NCI-H2227 treated with DMSO at 0.1 percent for 48 hours (cell line): ENCODE data around the gene ZNF300.
"Not testable (repeated sequence)": the region's sequence is repeated elsewhere in the genome, so short reads cannot be mapped to it uniquely, and the experiment has no call there.

Source experiments
- DNase-seq: peaks from one replicate; lab custom pipeline; 2025; lab: John Stamatoyannopoulos, UW

ZNF300 gene

GRCh38 chr5:150904479-150905311, at the start of gene ZNF300:
TSS of gene ZNF300 (minus strand) at chr5:150904980. CDS start at chr5:150903155, 1,825 bp downstream.
- DNase-seq: peak; percentile 94

DNA sequence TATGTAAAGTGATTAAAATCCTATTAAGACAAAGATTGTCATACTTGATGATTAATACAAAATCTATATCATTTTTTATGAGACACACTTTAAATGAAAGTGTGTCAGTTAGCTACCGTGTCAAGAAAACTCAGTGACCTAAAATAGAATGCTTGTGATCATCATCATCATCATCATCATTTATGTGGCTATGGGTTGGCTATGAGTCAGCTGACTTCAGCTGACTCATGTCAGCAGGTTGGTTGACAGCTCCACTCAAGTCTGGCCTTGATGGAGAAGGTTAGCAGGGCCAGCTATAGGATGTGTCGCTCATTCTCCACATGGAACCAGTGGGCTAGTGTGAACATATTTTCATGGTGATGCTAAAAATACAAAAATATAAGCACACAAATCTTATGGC, 43.8 kb upstream of the ZNF300 start:
- no peak for DNase-seq

- DNase-seq: peak; percentile 74
Measured at GRCh38 chr5:150946351-150946905, 41.6 kb upstream of the ZNF300 start.

DNA sequence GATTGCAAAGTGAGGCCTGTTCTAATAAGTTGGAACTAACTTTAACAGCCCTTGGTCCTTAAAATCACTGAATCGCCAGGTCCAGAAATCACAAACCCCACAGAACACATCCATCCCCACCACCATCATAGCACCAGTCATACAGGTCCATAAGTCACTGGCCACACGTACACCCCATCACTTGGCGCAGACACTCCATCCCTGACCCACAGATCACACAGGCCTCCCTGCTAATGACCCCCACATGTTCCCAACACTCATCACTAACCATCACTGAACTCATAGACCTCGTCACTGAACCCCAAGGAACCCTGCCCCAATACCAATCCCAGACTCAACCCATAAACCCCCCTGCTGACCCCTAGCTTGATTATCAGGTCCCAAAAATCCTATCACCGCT, 41.2 kb upstream of the ZNF300 start:
- no peak for DNase-seq

GRCh38 chr5:150945486-150945885, 40.7 kb upstream of the ZNF300 start:
- no peak for DNase-seq

DNA sequence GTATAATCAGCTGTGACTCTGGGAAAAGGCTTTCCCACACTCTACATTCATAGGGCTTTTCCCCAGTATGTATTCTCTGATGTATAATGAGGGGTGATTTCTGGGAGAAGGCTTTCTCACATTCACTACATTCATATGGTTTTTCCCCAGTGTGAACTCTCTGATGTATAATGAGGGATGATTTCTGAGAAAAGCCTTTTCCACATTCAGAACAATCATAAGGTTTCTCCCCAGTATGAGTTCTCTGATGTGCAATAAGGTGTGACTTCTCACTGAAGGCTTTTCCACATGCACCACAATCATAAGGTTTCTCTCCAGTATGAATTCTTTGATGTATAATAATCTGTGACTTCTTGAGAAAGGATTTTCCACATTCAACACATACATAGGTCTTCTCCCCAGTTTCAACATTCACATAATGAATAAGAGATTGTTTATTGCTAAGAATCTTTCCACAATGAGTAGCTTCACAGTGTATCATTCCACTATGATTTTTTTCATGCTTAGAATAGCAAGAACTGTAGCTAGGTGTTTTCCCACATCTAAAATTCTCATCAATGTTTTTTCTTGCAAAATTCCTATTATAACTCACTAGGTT, 26.7 kb upstream of the ZNF300 start:
- no peak for DNase-seq

- DNase-seq: no peak
Measured at GRCh38 chr5:150918613-150919012, 13.8 kb upstream of the ZNF300 start.

- DNase-seq: no peak
Measured at GRCh38 chr5:150912312-150912814, 7.6 kb upstream of the ZNF300 start.

GRCh38 chr5:150905312-150905683, 518 bp upstream of the ZNF300 start:
- no peak for DNase-seq

- DNase-seq: no peak
Measured at GRCh38 chr5:150901446-150901845, 3.3 kb downstream of the ZNF300 start.

GRCh38 chr5:150895431-150896428, 9.1 kb downstream of the ZNF300 start:
- DNase-seq: no peak

- no peak for DNase-seq
Measured at GRCh38 chr5:150879358-150879757, 25.4 kb downstream of the ZNF300 start.

DNA sequence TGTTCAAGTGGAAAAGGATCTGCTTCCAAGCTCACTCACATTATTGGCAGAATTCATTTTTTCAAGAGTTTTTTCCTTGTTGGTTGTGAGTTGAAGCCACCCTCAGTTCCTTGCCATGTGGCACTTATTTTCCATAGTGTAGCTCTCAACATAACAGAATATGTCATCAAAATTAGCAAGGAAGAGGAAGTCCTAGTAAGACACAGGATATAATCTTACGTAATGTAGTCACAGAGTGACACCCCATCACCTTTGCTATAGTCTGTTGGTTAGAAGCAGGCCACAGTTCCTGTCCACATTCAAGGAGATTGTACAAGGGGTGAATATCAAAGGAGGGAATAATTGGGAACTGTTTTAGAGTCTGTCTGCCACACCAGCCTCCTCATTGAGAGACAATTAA, 42.7 kb downstream of the ZNF300 start:
- DNase-seq: no peak

- DNase-seq: no peak
Measured at GRCh38 chr5:150860246-150860821, 44.4 kb downstream of the ZNF300 start.

- not testable (repeated sequence) for DNase-seq
Measured at GRCh38 chr5:150856700-150857099, 48.1 kb downstream of the ZNF300 start.

DNA sequence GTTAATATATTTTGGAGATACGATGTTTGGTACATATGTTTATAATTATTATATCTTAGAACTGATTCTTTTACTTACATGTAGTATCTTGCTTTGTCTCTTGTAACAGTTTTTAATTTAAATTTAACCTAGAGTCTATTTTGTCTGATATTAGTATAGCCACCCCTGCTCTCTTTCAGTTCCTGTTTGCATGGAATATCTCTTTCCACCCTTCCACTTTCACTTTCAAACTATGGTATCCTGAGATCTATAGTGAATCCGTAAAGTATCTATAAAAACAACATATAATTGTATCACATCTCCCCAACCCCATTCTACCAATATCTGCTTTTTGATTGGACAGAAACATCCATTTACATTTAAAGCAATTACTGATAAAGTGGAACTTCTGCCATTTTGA, 51.2 kb downstream of the ZNF300 start:
- no peak for DNase-seq

DNA sequence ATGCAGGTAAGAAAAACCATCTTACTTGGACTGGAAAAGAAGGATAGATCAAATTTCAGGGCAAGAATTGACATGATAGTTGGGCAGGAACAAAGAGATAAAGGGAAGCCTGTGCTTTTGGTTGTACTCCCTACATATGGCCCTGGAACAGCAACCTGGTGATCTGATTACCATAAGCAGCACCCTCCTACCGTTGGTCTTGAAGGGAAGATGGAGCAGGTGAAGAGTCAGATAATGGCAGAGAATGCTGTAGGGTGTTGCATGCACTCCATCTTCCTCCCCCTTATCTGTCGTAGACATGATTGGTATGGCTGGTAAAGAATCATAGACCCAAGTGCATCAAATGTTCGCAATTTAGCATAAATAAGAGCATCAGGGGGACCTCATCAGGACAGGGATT, 53.7 kb downstream of the ZNF300 start:
- no peak for DNase-seq

GRCh38 chr5:150848271-150848670, 56.5 kb downstream of the ZNF300 start:
- no peak for DNase-seq

GRCh38 chr5:150847334-150847695, 57.5 kb downstream of the ZNF300 start:
- no peak for DNase-seq

GRCh38 chr5:150846654-150847333, 58.0 kb downstream of the ZNF300 start:
- DNase-seq: peak; percentile 40

DNA sequence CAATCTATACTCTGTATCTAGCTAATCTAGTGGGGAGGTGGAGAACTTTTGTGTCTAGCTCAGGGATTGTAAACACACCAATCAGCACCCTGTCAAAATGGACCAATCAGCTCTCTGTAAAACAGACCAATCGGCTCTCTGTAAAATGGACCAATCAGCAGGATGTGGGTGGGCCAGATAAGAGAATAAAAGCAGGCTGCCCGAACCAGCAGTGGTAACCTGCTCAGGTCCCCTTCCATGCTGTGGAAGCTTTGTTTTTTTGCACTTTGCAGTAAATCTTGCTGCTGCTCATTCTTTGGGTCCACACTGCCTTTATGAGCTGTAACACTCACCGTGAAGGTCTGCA, 58.5 kb downstream of the ZNF300 start, which contains the start of gene IRGM:
Gene IRGM (plus strand): TSS at position 214 of the 346 bp plus-strand sequence. CDS start 1,603 bp downstream, outside the sequence.
- DNase-seq: not testable (repeated sequence)
